IMR-90 (cell line): ENCODE measurements around the gene TEK. TPM values are rescaled to one million over a fixed set of nuclear protein-coding genes. Genes with fewer than 3 reads are reported as not detected.

ENCODE experiments used
- ATAC-seq: fragments of 200-7000 bp; cut with Tn5 transposase; 2 replicates; pipeline ENCODE4 v1.9.1; 2020; ENCODE audit warnings: low read depth, mild to moderate bottlenecking, moderate library complexity
- BruUV-seq: library from RNA; stranded (reverse); fragments of 400-500 nt; replicated peaks from 2 replicates; lab custom pipeline; 2021; lab: Mats Ljungman, UMichigan
- CTCF ChIA-PET: fragments of 300-600 bp; formaldehyde crosslinking; extraction: SDS; loops from one replicate; lab custom pipeline; 2021; ENCODE audit warnings: antibody characterized with exemption; lab: Yijun Ruan, JAX
- POLR2A ChIA-PET: fragments of 300-600 bp; sonication (Branson Sonifier 250); formaldehyde crosslinking; loops from one replicate; lab custom pipeline; 2022; ENCODE audit warnings: antibody characterized with exemption; ENCODE audit not compliant: unreplicated experiment; lab: Charles Lee
- DNase-seq: peaks from one replicate; pipeline ENCODE4 v3.0.0; 2013
- H2AFZ ChIP-seq: replicated peaks from 2 replicates; pipeline ENCODE3; 2013; ENCODE audit warnings: low read length, mild to moderate bottlenecking; ENCODE audit not compliant: poor library complexity
- H2AK5ac ChIP-seq: 2 replicates; pipeline ENCODE4 v1.6.1; 2013; ENCODE audit warnings: low read depth, low read length, inconsistent platforms
- H2AK9ac ChIP-seq: replicated peaks from 2 replicates; pipeline ENCODE3; 2013; ENCODE audit warnings: mild to moderate bottlenecking, low read depth, low read length, moderate library complexity; ENCODE audit not compliant: poor library complexity
- H2BK120ac ChIP-seq: 2 replicates; pipeline ENCODE4 v1.6.1; 2013; ENCODE audit warnings: low read depth, low read length, inconsistent platforms
- H2BK15ac ChIP-seq: 3 replicates; pipeline ENCODE4 v1.6.1; 2013; ENCODE audit warnings: low read depth, low read length, inconsistent platforms
- H2BK20ac ChIP-seq: 2 replicates; pipeline ENCODE4 v1.6.1; 2013; ENCODE audit warnings: low read depth, mild to moderate bottlenecking, inconsistent platforms, low read length, moderate library complexity
- H2BK5ac ChIP-seq: 2 replicates; pipeline ENCODE4 v1.6.1; 2013; ENCODE audit warnings: mild to moderate bottlenecking, low read depth, low read length, inconsistent platforms; ENCODE audit not compliant: poor library complexity, severe bottlenecking
- H3K14ac ChIP-seq: replicated peaks from 2 replicates; pipeline ENCODE4 v1.6.1; 2013; ENCODE audit warnings: low read depth, low read length, inconsistent platforms
- H3K18ac ChIP-seq: 2 replicates; pipeline ENCODE4 v1.6.1; 2013; ENCODE audit warnings: low read depth, low read length, control low read depth
- H3K23ac ChIP-seq: 2 replicates; pipeline ENCODE4 v1.6.1; 2013; ENCODE audit warnings: low read depth, low read length, inconsistent platforms
- H3K27ac ChIP-seq: 2 replicates; pipeline ENCODE4 v1.5.1; 2013; ENCODE audit warnings: mild to moderate bottlenecking, control low read depth, low read length; ENCODE audit not compliant: insufficient read depth
- H3K27me3 ChIP-seq: 2 replicates; pipeline ENCODE4 v1.6.1; 2013; ENCODE audit warnings: low read length; ENCODE audit not compliant: control insufficient read depth, insufficient read depth
- H3K36me3 ChIP-seq: 2 replicates; pipeline ENCODE4 v1.6.1; 2013; ENCODE audit warnings: low read length, mixed read lengths; ENCODE audit not compliant: control insufficient read depth, insufficient read depth
- H3K4ac ChIP-seq: 2 replicates; pipeline ENCODE4 v1.6.1; 2013; ENCODE audit warnings: low read depth, low read length, inconsistent platforms
- H3K4me1 ChIP-seq: 2 replicates; pipeline ENCODE4 v1.6.1; 2013; ENCODE audit warnings: low read length, mixed read lengths; ENCODE audit not compliant: control insufficient read depth, insufficient read depth
- H3K4me2 ChIP-seq: 2 replicates; pipeline ENCODE4 v1.6.1; 2013; ENCODE audit warnings: low read depth, mild to moderate bottlenecking, control low read depth, low read length, moderate library complexity
- H3K4me3 ChIP-seq: 2 replicates; pipeline ENCODE4 v1.5.1; 2013; ENCODE audit warnings: low read depth, mild to moderate bottlenecking, control low read depth, low read length, moderate library complexity; ENCODE audit not compliant: insufficient read depth
- H3K56ac ChIP-seq: 2 replicates; pipeline ENCODE4 v1.6.1; 2013; ENCODE audit warnings: low read length, inconsistent platforms; ENCODE audit not compliant: insufficient read depth; ENCODE audit errors: extremely low read depth
- H3K79me1 ChIP-seq, 2 experiments: 2 replicates each; pipeline ENCODE4 v1.6.1; 2013; ENCODE audit warnings: low read length in 2 of 2, inconsistent platforms in 1 of 2, low read depth in 1 of 2
- H3K9ac ChIP-seq: 2 replicates; pipeline ENCODE4 v1.6.1; 2013; ENCODE audit warnings: low read depth, low read length, control low read depth
- H3K9me1 ChIP-seq: 2 replicates; pipeline ENCODE4 v1.6.1; 2013; ENCODE audit warnings: low read length, inconsistent platforms; ENCODE audit not compliant: insufficient read depth
- H3K9me3 ChIP-seq: 2 replicates; pipeline ENCODE4 v1.6.1; 2013; ENCODE audit warnings: low read length; ENCODE audit not compliant: control insufficient read depth, insufficient read depth
- H4K20me1 ChIP-seq: 2 replicates; pipeline ENCODE4 v1.6.1; 2013; ENCODE audit warnings: low read length, inconsistent platforms; ENCODE audit not compliant: insufficient read depth
- H4K5ac ChIP-seq: 2 replicates; pipeline ENCODE4 v1.6.1; 2013; ENCODE audit warnings: mild to moderate bottlenecking, low read depth, low read length, control low read depth
- H4K8ac ChIP-seq, 2 experiments: 2 replicates each; pipeline ENCODE4 v1.6.1; 2013; ENCODE audit warnings: low read depth in 2 of 2, low read length in 2 of 2, control low read depth in 1 of 2, inconsistent platforms in 1 of 2
- H4K91ac ChIP-seq: 2 replicates; pipeline ENCODE4 v1.6.1; 2013; ENCODE audit warnings: low read depth, low read length, inconsistent platforms; ENCODE audit not compliant: insufficient read depth
- BHLHE40 ChIP-seq: fragments of 150-350 bp; IDR thresholded peaks from 2 replicates; pipeline ENCODE4 v1.6.1; 2016; ENCODE audit warnings: mild to moderate bottlenecking, low read depth, low read length
- CEBPB ChIP-seq: IDR thresholded peaks from 2 replicates; pipeline ENCODE4 v1.6.1; 2012; ENCODE audit warnings: low read depth, low read length, improper control_type of control experiment
- CHD1 ChIP-seq: IDR thresholded peaks from 2 replicates; pipeline ENCODE4 v1.6.1; 2012; ENCODE audit warnings: low read depth, low read length, improper control_type of control experiment
- CTCF ChIP-seq: conservative IDR thresholded peaks from 2 replicates; pipeline ENCODE4 v1.5.1; 2012; ENCODE audit warnings: mild to moderate bottlenecking, low read depth, low read length, improper control_type of control experiment
- ELK1 ChIP-seq: fragments of 150-350 bp; IDR thresholded peaks from 2 replicates; pipeline ENCODE4 v1.6.1; 2016; ENCODE audit warnings: low read depth, mild to moderate bottlenecking, low read length, moderate library complexity, borderline replicate concordance
- FOS ChIP-seq: fragments of 150-350 bp; IDR thresholded peaks from 2 replicates; pipeline ENCODE4 v1.6.1; 2016; ENCODE audit warnings: low read depth, low read length
- MAFK ChIP-seq: IDR thresholded peaks from 2 replicates; pipeline ENCODE4 v1.6.1; 2012; ENCODE audit warnings: low read depth, low read length, improper control_type of control experiment
- MAZ ChIP-seq: IDR thresholded peaks from 2 replicates; pipeline ENCODE4 v1.6.1; 2012; ENCODE audit warnings: low read depth, mild to moderate bottlenecking, low read length, improper control_type of control experiment, moderate library complexity, borderline replicate concordance
- MXI1 ChIP-seq: IDR thresholded peaks from 2 replicates; pipeline ENCODE4 v1.6.1; 2012; ENCODE audit warnings: low read depth, mild to moderate bottlenecking, low read length, moderate library complexity, borderline replicate concordance
- NFE2L2 ChIP-seq: fragments of 150-350 bp; IDR thresholded peaks from 2 replicates; pipeline ENCODE4 v1.6.1; 2016; ENCODE audit warnings: low read depth, mild to moderate bottlenecking, low read length
- POLR2A ChIP-seq: IDR thresholded peaks from 2 replicates; pipeline ENCODE4 v1.6.1; 2012; ENCODE audit warnings: mild to moderate bottlenecking, low read depth, low read length
- RAD21 ChIP-seq: IDR thresholded peaks from 2 replicates; pipeline ENCODE4 v1.6.1; 2012; ENCODE audit warnings: low read length, improper control_type of control experiment
- RCOR1 ChIP-seq: IDR thresholded peaks from 2 replicates; pipeline ENCODE4 v1.6.1; 2012; ENCODE audit warnings: mild to moderate bottlenecking, low read length, improper control_type of control experiment; ENCODE audit not compliant: insufficient replicate concordance
- RFX5 ChIP-seq: IDR thresholded peaks from 2 replicates; pipeline ENCODE4 v1.8.0; 2012; ENCODE audit warnings: low read depth, mild to moderate bottlenecking, low read length, moderate library complexity
- SMC3 ChIP-seq: fragments of 150-350 bp; IDR thresholded peaks from 2 replicates; pipeline ENCODE4 v1.6.1; 2016; ENCODE audit warnings: low read depth, mild to moderate bottlenecking, antibody characterized with exemption, low read length, moderate library complexity
- WGBS, 2 experiments: methylation state at CpG; one replicate each; pipeline versions ENCODE4 v1.1.5 to v1.1.7; 2013; ENCODE audit warnings: missing lambda C conversion rate in 2 of 2; ENCODE audit not compliant: insufficient read length in 1 of 2; ENCODE audit errors: extremely low coverage in 2 of 2; 5-methylcytosine and 5-hydroxymethylcytosine counted together
- dilution Hi-C: fragments of 300-500 bp; cut with HindIII; formaldehyde crosslinking; loops from one replicate; pipeline ENCODE4 v1.14.3; 2018; ENCODE audit warnings: low sequenced_read_pairs; ENCODE audit not compliant: unreplicated experiment
- in situ Hi-C: fragments of 300-500 bp; cut with MboI; formaldehyde crosslinking; loops from 3 replicates; pipeline ENCODE4 v1.14.3; 2019; ENCODE audit warnings: low sequenced_read_pairs, inconsistent platforms, mixed read lengths
- intact Hi-C: fragments of 100-400 bp; cut with micrococcal nuclease; formaldehyde crosslinking; loops from 2 replicates; pipeline ENCODE4 v1.10.0; 2022
- polyA plus RNA-seq, 3 experiments: library from polyadenylated mRNA; depleted of rRNA; stranded (reverse); fragments of >200 nt; gene quantifications; 2 replicates each; pipeline ENCODE4 v1.2.3, GENCODE V29; 2012; ENCODE audit warnings: low replicate concordance in 1 of 3
- total RNA-seq: library from RNA; depleted of rRNA; stranded (reverse); fragments of >200 nt; gene quantifications from 2 replicates; pipeline ENCODE4 v1.2.3, GENCODE V29; 2012
- TF ChIP-seq, protein P1 (sequence below): fragments of 150-350 bp; IDR thresholded peaks from 2 replicates; pipeline ENCODE4 v1.6.1; 2017; ENCODE audit warnings: mild to moderate bottlenecking, antibody characterized with exemption, low read length, low read depth

The TEK gene
- total and polyA plus RNA-seq, 2 of the 4 experiments (the other 2 are of a cell fraction): 6.3 to 11.7 TPM

DNA sequence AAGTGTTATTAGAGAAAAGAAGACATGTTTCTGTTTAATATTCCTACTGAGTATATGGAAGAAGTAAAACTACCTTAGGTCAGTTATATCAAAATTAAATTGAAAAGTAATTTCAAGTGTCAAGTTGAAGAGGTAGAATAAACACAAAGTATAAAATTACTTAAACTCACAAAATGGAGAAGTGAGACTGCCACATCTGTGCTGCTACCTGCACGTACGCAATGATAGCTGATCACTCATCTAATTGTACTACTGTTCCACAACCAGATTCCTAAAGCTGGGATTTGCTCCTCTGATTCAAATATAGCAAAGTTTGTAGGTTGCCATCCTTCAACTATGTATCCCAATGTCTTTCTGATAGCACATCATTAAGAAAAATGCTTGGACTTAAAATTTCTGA, 163.1 kb downstream of the TEK start:
- no peak overlapping the region for H3K4me3 ChIP-seq
- no peak overlapping the region for H2AK9ac ChIP-seq
- intact Hi-C loops (no loop called here), in situ Hi-C loops (loop anchor here (10.0 kb wide), 1 partner anchor 527 kb away; no protein-coding TSS in a partner anchor), dilution Hi-C loops (no loop called here)
- no peak overlapping the region; the same call in 1 of the 2 replicates for H2BK20ac ChIP-seq
- H3K4ac ChIP-seq: no peak overlapping the region
- H2AFZ ChIP-seq: no peak overlapping the region
- no peak overlapping the region for H2AK5ac ChIP-seq
- POLR2A ChIA-PET: no interaction called here
- TF ChIP-seq FOS: no peak
- no peak for TF ChIP-seq MXI1
- TF ChIP-seq RAD21: no peak
- TF ChIP-seq NFE2L2: no peak
- TF ChIP-seq, protein P1, sequence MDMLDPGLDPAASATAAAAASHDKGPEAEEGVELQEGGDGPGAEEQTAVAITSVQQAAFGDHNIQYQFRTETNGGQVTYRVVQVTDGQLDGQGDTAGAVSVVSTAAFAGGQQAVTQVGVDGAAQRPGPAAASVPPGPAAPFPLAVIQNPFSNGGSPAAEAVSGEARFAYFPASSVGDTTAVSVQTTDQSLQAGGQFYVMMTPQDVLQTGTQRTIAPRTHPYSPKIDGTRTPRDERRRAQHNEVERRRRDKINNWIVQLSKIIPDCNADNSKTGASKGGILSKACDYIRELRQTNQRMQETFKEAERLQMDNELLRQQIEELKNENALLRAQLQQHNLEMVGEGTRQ: no peak
- TF ChIP-seq CHD1: no peak
- TF ChIP-seq SMC3: no peak
- no peak for TF ChIP-seq MAFK
- no peak for TF ChIP-seq RCOR1
- no peak for TF ChIP-seq ELK1
- no peak for TF ChIP-seq CEBPB
- no peak for TF ChIP-seq MAZ
- no peak for TF ChIP-seq RFX5
- TF ChIP-seq POLR2A: no peak
- TF ChIP-seq CTCF: no peak
- no peak for TF ChIP-seq BHLHE40
- no peaks in the 10 kb centered on the region for H3K27me3 ChIP-seq
- no CpG with 5 or more reads among the region's 2 CpGs for WGBS, 2 experiments
- peaks cover 4% of the 10 kb centered on the region for H3K4me1 ChIP-seq
- H3K56ac ChIP-seq: no peak overlapping the region
- no peak overlapping the region for H3K23ac ChIP-seq
- H4K5ac ChIP-seq: no peak overlapping the region
- H2BK5ac ChIP-seq: no peak overlapping the region
- CTCF ChIA-PET: interaction anchor here (0.5 kb wide), 1 partner anchor 211 kb away, joined by 3 read pairs; no protein-coding TSS in a partner anchor
- ATAC-seq: no peak
- no peaks in the 10 kb centered on the region for H4K20me1 ChIP-seq
- no peak overlapping the region for H4K8ac ChIP-seq
- no peak for DNase-seq
- H3K18ac ChIP-seq: no peak overlapping the region; the same call in 1 of the 2 replicates
- H3K9ac ChIP-seq: no peak overlapping the region
- H2BK15ac ChIP-seq: no peak overlapping the region
- H3K9me3 ChIP-seq: no peaks in the 10 kb centered on the region
- no peaks in the 10 kb centered on the region for H3K79me1 ChIP-seq
- H3K36me3 ChIP-seq: no peaks in the 10 kb centered on the region
- H4K91ac ChIP-seq: no peak overlapping the region
- BruUV-seq: no TSS peak
- H3K27ac ChIP-seq: no peak overlapping the region
- H2BK120ac ChIP-seq: no peak overlapping the region
- H3K4me2 ChIP-seq: no peak overlapping the region
- H3K9me1 ChIP-seq: no peaks in the 10 kb centered on the region
- H3K14ac ChIP-seq: no peak overlapping the region
